GM12873 (cell line): ENCODE data around the gene PYGB.

Source experiments
- TF ChIP-seq, protein P1 (sequence below): IDR thresholded peaks from 2 replicates; pipeline ENCODE4 v1.5.1; 2012; ENCODE audit warnings: low read depth, mild to moderate bottlenecking, moderate library complexity, low read length, control low read depth; ENCODE audit not compliant: insufficient read depth; ENCODE audit errors: missing control alignments

PYGB gene

DNA sequence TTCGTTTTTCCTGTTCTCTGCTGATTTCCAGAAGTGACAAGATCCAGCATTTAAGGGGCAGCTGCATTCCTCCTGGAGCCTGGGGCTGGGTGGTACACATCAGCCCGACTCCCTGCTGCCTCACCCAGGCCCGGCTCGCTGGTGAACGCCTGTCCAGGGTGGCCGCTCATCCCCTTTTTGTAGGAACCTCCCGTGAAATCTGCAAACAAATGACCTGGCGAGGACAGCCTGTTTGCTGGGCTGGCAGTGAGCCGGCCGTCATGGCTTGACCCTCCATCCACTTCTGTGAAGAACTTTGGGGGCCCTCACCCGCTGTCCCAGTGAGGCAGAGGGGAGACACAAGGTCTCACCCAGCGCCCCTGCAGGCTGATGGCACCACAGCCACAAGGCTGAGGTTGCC lies 39.0 kb downstream of the PYGB start:
- TF ChIP-seq, protein P1, sequence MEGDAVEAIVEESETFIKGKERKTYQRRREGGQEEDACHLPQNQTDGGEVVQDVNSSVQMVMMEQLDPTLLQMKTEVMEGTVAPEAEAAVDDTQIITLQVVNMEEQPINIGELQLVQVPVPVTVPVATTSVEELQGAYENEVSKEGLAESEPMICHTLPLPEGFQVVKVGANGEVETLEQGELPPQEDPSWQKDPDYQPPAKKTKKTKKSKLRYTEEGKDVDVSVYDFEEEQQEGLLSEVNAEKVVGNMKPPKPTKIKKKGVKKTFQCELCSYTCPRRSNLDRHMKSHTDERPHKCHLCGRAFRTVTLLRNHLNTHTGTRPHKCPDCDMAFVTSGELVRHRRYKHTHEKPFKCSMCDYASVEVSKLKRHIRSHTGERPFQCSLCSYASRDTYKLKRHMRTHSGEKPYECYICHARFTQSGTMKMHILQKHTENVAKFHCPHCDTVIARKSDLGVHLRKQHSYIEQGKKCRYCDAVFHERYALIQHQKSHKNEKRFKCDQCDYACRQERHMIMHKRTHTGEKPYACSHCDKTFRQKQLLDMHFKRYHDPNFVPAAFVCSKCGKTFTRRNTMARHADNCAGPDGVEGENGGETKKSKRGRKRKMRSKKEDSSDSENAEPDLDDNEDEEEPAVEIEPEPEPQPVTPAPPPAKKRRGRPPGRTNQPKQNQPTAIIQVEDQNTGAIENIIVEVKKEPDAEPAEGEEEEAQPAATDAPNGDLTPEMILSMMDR: no peak

DNA sequence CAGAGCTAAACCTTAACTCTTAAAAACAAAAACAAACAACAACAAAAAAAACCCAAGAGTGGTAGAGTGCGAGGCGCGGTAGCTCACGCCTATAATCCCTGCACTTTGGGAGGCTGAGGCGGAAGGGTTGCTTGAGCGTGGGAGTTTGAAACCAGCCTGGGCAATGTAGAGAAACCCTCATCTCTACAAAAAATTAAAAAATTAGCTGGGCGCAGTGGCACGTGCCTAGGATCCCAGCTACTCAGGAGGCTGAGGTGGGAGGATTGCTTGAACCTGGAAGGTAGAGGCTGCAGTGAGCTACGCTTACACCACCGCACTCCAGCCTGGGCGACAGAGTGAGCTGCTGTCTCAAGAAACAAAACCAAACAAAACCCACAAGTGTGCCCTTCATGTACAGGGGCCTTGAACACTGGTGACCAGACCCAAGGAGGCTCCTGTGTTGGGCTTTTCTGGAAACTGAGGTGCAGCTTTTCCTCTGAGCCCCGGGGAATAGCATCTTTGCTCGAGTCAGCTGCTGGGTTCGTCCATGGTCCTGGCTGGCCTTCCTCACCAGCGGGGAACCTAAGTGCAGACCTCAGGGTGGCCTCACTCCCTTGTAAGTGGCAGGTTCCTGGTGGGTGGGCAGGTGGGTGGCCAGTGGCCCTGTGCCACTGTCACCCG lies 39.9 kb downstream of the PYGB start:
- TF ChIP-seq, protein P1: no peak

DNA sequence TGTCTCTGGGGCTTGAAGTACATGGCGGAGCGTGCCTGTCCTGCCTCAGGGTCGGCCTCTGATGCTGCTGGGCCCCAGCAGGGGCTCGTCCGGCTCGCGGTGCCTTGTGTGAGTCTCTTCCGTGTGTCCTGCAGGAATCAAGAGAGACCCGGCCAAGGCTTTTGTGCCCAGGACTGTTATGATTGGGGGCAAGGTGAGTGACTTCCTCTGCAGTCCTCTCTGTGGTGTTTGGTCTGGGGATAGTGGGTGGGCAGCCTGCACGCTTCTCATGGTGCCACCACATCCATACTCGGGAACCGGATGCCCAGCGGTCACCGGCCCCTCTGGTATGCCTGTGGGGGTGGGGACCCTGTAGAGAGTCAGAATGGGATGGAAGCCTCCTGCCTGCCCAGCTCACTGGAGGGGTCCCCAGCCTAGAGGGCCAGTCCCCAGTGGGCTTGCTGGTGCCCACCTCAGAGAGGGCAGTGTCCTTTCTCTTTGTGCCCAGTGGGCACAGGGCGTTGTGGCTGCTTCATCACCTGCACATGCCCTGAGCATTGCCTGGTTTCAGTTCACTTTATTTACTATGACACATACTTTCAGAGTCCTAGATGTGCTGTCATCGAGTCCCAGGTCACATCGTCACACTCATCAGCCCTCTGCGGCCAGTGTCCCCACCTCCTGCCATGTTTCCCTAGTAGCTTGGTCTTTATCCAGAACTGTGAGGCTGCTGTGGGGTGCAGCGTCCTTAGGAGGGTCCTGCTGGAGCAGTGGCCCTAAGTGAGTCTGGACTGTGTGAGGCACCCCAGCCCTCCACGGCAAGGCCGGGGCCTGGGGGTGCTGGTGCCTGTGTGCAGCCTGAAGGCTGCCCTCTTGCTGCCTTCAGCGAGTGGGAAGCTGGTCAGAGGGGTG lies 40.7 kb downstream of the PYGB start:
- TF ChIP-seq, protein P1: no peak

DNA sequence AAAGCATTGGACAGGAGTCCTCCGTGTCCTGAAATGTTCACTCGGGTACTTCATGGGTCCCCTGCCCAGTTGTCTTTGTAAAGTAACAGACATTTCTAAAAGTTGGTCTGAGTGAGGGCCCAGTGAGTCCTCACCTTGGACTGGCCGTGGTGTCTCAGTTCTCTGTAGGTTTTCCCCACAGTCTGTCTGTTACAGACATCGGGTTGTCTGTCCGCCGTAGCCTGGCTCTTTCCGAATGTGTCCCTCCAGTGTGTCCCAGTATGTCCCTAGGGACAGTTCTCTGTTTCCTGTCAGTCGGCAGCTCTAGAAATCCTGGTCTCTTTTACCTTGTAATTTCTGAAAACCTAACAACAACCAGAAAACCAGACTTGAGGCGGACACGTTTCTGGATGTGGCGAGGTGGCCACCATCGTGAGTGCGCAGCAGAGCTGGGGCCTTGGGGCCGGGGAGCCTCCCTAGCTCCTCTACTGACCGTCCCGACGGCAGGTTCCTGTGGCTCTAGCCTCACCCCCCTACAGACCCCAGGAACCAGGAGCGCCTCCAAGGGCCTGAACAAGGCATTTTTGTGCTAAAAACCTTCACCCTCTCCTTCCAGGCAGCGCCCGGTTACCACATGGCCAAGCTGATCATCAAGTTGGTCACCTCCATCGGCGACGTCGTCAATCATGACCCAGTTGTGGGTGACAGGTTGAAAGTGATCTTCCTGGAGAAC lies 42.2 kb downstream of the PYGB start:
- TF ChIP-seq, protein P1: no peak

DNA sequence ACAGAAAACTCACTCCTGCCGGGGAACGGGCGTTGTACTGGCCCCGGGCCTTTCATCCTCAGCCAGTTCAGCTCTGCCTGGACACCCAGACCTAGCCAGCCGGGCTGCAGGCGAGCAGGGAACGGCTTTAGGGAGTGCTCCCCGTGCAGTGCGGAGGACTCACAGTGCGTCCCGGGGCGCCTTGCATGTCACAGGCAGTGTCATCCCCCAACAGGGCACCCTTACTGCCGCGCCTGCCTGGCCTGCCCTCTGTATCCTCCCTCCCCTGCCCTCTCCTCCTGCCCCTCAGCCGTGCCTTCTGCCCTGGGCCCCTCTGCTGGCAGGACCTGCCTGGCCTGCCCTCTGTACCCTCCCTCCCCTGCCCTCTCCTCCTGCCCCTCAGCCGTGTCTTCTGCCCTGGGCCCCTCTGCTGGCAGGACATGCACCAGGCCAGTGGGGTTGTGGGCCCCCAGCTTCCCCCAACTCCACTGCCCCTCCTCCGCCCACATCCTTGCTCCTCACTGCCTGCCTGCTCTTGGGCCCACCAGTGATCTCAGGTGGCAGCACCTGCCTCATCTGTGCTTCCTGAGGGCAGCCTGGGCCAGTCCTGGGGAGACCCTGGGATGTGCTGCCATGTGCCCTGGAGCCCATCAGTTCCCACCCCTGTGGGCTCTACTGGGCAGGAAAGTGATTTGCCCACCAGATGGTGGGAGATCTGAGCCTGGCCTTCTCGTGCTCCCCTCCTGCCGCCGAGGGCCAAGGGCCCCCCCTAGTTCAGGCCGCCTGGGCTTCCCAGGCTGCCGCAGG lies 43.0 kb downstream of the PYGB start:
- TF ChIP-seq, protein P1: no peak

DNA sequence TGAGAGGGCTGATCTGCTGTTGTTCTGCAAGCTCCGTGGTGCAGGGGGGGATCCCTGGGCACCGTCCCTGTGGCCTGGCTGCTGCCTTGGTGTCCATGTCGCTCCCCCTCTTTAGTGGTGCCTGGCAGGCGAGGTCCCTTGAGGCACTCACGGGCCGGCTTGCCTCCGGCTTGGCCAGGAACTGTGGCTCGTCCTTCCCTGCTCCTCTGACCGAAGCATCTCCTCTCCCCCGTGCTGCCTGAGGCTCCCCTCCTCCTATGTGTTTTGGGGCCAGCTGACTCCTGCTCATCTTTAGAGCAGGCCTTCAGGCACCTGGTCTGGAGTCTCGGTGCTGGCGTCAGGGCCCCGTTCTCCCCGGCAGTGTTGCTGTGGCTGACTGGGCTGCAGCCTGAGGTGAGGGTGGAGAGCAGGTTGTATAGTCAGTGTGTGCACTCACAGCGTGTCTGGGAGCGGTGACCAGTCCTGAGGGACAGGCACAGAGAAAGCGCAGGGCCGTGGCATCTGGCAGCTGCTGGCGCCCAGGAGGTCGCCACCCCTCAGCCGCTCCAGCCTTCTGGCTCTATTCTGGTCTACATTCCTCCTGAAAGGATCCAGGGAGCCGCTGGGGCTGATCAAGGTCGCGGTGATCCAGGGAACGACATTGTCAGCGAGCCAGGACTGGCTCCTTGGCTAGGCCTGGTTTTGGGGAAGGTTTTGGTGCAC lies 43.7 kb downstream of the PYGB start:
- TF ChIP-seq, protein P1: no peak
